GM23338 (cell line): ENCODE measurements around the gene B4GALT1. TPM values are rescaled to one million over a fixed set of nuclear protein-coding genes. Genes with fewer than 3 reads are reported as not detected.

ENCODE experiments used
- ATAC-seq: fragments of 200-7000 bp; cut with Tn5 transposase; 3 replicates; pipeline ENCODE4 v1.9.1; 2020
- DNase-seq: peaks from one replicate; pipeline ENCODE4 v3.0.0-alpha.2; 2015; ENCODE audit warnings: low spot score
- H2AFZ ChIP-seq: fragments of 200-600 bp; sonication (generic); 2 replicates; pipeline ENCODE4 v1.8.0; 2016; ENCODE audit warnings: antibody characterized with exemption, mild to moderate bottlenecking, moderate library complexity
- H3F3A ChIP-seq: fragments of 200-600 bp; sonication (generic); replicated peaks from 2 replicates; pipeline ENCODE4 v1.8.0; 2017; ENCODE audit warnings: antibody characterized with exemption, mixed run types, low read depth
- H3K27ac ChIP-seq: fragments of 200-600 bp; sonication (generic); 2 replicates; pipeline ENCODE4 v1.6.1; 2016; ENCODE audit warnings: low read depth
- H3K27me3 ChIP-seq: fragments of 200-600 bp; sonication (generic); 2 replicates; pipeline ENCODE4 v1.8.0; 2016; ENCODE audit warnings: mild to moderate bottlenecking, mixed run types, moderate library complexity; ENCODE audit not compliant: insufficient read depth
- H3K36me3 ChIP-seq: fragments of 200-600 bp; sonication (generic); 2 replicates; pipeline ENCODE4 v1.8.0; 2016; ENCODE audit warnings: mild to moderate bottlenecking; ENCODE audit not compliant: insufficient read depth
- H3K4me1 ChIP-seq: fragments of 200-600 bp; sonication (generic); 2 replicates; pipeline ENCODE4 v1.8.0; 2016; ENCODE audit warnings: mild to moderate bottlenecking, moderate library complexity; ENCODE audit not compliant: insufficient read depth
- H3K4me2 ChIP-seq: fragments of 200-600 bp; sonication (generic); 2 replicates; pipeline ENCODE4 v1.7.1; 2017; ENCODE audit warnings: mixed run types
- H3K4me3 ChIP-seq: fragments of 200-600 bp; sonication (generic); 2 replicates; pipeline ENCODE4 v1.6.1; 2016; ENCODE audit warnings: mixed run types
- H3K79me2 ChIP-seq: fragments of 200-600 bp; sonication (generic); replicated peaks from 2 replicates; pipeline ENCODE4 v1.8.0; 2017; ENCODE audit warnings: mild to moderate bottlenecking; ENCODE audit not compliant: insufficient read depth
- H3K9me2 ChIP-seq: fragments of 200-600 bp; sonication (generic); 2 replicates; pipeline ENCODE4 v1.8.0; 2017; ENCODE audit not compliant: insufficient read depth
- H4K20me1 ChIP-seq: fragments of 200-600 bp; sonication (generic); replicated peaks from 2 replicates; pipeline ENCODE4 v1.8.0; 2017; ENCODE audit warnings: mild to moderate bottlenecking; ENCODE audit not compliant: insufficient read depth
- H3K27ac Mint-ChIP-seq: 2 replicates; pipeline ENCODE4 v1.8.0; 2020; ENCODE audit warnings: inconsistent platforms, mild to moderate bottlenecking, moderate library complexity, mixed read lengths
- H3K27me3 Mint-ChIP-seq: 3 replicates; pipeline ENCODE4 v1.8.0; 2022; ENCODE audit warnings: low read depth, mild to moderate bottlenecking, moderate library complexity, mixed read lengths, inconsistent platforms; ENCODE audit not compliant: insufficient read depth, poor library complexity
- H3K36me3 Mint-ChIP-seq: 3 replicates; pipeline ENCODE4 v1.8.0; 2021; ENCODE audit warnings: low read depth, mild to moderate bottlenecking, inconsistent platforms, moderate library complexity, mixed read lengths
- H3K4me1 Mint-ChIP-seq: 3 replicates; pipeline ENCODE4 v1.8.0; 2020; ENCODE audit warnings: mild to moderate bottlenecking, inconsistent platforms, mixed read lengths
- H3K4me3 Mint-ChIP-seq: 3 replicates; pipeline ENCODE4 v1.8.0; 2021; ENCODE audit warnings: moderate library complexity, mild to moderate bottlenecking, inconsistent platforms, mixed read lengths
- H3K9me3 Mint-ChIP-seq: 3 replicates; pipeline ENCODE4 v1.8.0; 2020; ENCODE audit warnings: moderate library complexity, mild to moderate bottlenecking, inconsistent platforms, mixed read lengths
- EZH2 ChIP-seq: fragments of 200-600 bp; sonication (generic); IDR thresholded peaks from one replicate; pipeline ENCODE4 v1.8.0; 2017; ENCODE audit warnings: antibody characterized with exemption, mild to moderate bottlenecking, low read depth; ENCODE audit not compliant: unreplicated experiment
- EZH2phosphoT487 ChIP-seq: fragments of 200-600 bp; sonication (generic); IDR thresholded peaks from one replicate; pipeline ENCODE4 v1.8.1; 2018; ENCODE audit warnings: antibody characterized with exemption; ENCODE audit not compliant: unreplicated experiment
- NANOG ChIP-seq: IDR thresholded peaks from 2 replicates; pipeline ENCODE4 v1.6.1; 2016; ENCODE audit warnings: antibody characterized with exemption, borderline replicate concordance
- POLR2AphosphoS5 ChIP-seq: IDR thresholded peaks from 2 replicates; pipeline ENCODE4 v1.6.1; 2016; ENCODE audit warnings: antibody characterized with exemption, low read depth
- STAT1 ChIP-seq: IDR thresholded peaks from one replicate; pipeline ENCODE4 v1.6.1; 2016; ENCODE audit warnings: antibody characterized with exemption; ENCODE audit not compliant: unreplicated experiment
- ZNF331 ChIP-seq: fragments of 250-450 bp; sonication (Bioruptor Pico); IDR thresholded peaks from 2 replicates; pipeline ENCODE4 v1.5.0; 2020; ENCODE audit warnings: low read depth, mild to moderate bottlenecking, moderate library complexity
- polyA plus RNA-seq: library from polyadenylated mRNA; unstranded; fragments of >200 nt; fragmentation: Nextera tagmentation; extraction: Ambion mirVana; gene quantifications from 2 replicates; pipeline ENCODE4 v1.2.1, GENCODE V29; 2016
- total RNA-seq: library from RNA; depleted of rRNA; stranded (reverse); fragments of >200 nt; shearing (Covaris generic); gene quantifications from 2 replicates; pipeline ENCODE4 v1.2.3, GENCODE V29; 2014
- TF ChIP-seq, protein P1 (sequence below), 2 experiments: fragments of 200-600 bp in 1 of 2; sonication (generic) in 1 of 2; conservative IDR thresholded peaks; 2 replicates each; pipeline versions ENCODE4 v1.5.1 to v1.6.1; 2016 to 2017; ENCODE audit warnings: antibody characterized with exemption in 2 of 2, low read depth in 2 of 2, mild to moderate bottlenecking in 2 of 2, moderate library complexity in 1 of 2
- TF ChIP-seq, protein P2 (sequence below): IDR thresholded peaks from 2 replicates; pipeline ENCODE4 v1.6.1; 2016; ENCODE audit warnings: antibody characterized with exemption
- TF ChIP-seq, protein P3 (sequence below): IDR thresholded peaks from one replicate; pipeline ENCODE4 v1.6.1; 2018; ENCODE audit warnings: antibody characterized with exemption; ENCODE audit not compliant: unreplicated experiment

Gene B4GALT1
- total and polyA plus RNA-seq, 2 experiments from 2014 or later, result 6.3 to 15.8 TPM

DNA sequence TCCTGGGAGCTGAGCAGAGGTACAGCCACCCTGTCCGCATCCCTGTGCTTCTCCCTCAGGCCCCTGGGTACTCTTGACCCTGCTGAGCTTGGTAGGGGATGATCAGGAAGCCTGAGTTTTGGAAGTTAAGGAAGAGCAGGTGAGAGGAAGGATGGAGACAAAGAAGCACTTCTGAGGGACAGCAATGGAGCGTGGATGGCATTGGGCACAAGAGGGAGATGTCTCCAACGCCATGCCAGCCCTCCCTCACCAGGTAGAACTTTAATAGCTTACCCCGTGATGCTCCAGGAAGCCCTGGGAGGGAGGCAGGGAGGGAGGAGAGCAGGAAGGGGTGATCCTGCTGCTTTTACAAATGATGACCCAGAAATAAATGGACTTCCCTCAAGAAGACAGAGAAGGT, 60.8 kb downstream of the B4GALT1 start:
- no peak overlapping the region for H3K4me3 ChIP-seq
- ATAC-seq (no peak), DNase-seq (no peak)
- no peak overlapping the region for H2AFZ ChIP-seq
- H3F3A ChIP-seq, result no peaks in the 10 kb centered on the region; the same call in 1 of the 2 replicates
- Mint-ChIP-seq H3K4me3 (no peak overlapping the region), H3K27ac (no peak overlapping the region), H3K27me3 (peaks cover 5% of the 10 kb centered on the region), H3K9me3 (no peaks in the 10 kb centered on the region), H3K4me1 (peaks cover 29% of the 10 kb centered on the region), H3K36me3 (no peaks in the 10 kb centered on the region)
- H3K4me2 ChIP-seq, result no peak overlapping the region
- H3K9me2 ChIP-seq, result no peaks in the 10 kb centered on the region
- TF ChIP-seq, protein P1, sequence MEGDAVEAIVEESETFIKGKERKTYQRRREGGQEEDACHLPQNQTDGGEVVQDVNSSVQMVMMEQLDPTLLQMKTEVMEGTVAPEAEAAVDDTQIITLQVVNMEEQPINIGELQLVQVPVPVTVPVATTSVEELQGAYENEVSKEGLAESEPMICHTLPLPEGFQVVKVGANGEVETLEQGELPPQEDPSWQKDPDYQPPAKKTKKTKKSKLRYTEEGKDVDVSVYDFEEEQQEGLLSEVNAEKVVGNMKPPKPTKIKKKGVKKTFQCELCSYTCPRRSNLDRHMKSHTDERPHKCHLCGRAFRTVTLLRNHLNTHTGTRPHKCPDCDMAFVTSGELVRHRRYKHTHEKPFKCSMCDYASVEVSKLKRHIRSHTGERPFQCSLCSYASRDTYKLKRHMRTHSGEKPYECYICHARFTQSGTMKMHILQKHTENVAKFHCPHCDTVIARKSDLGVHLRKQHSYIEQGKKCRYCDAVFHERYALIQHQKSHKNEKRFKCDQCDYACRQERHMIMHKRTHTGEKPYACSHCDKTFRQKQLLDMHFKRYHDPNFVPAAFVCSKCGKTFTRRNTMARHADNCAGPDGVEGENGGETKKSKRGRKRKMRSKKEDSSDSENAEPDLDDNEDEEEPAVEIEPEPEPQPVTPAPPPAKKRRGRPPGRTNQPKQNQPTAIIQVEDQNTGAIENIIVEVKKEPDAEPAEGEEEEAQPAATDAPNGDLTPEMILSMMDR (conservative IDR thresholded peaks at IDR 0.05; ENCODE audit: low read depth in 2 of 2), result no peak
- no peak for TF ChIP-seq EZH2
- no peaks in the 10 kb centered on the region; the same call in 1 of the 2 replicates for H4K20me1 ChIP-seq
- H3K27me3 ChIP-seq, result no peaks in the 10 kb centered on the region
- no peaks in the 10 kb centered on the region for H3K36me3 ChIP-seq
- no peak overlapping the region for H3K27ac ChIP-seq
- H3K79me2 ChIP-seq, result no peaks in the 10 kb centered on the region
- peaks cover 5% of the 10 kb centered on the region; the same call in 1 of the 2 replicates for H3K4me1 ChIP-seq

DNA sequence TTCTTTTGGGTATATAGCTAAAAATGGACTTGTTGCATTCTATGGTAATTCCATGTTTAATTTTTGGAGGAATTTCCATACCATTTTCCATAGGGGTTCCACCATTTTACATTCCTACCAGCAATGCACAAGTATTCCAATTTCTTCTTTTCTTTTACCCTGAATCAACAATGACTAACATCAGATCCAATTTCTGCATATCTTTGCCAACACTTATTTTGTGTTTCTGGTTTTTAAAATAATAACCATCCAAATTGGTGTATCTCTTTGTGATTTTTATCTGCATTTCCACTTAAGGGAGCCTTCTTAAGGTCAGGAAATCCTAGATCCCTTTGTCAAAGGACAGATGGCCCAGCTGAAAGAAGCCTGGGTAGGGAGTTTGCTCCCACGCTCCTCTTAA, 61.2 kb downstream of the B4GALT1 start:
- Histone ChIP-seq H3K79me2 (no peaks in the 10 kb centered on the region), H3K9me2 (no peaks in the 10 kb centered on the region), H3K4me2 (no peak overlapping the region), H3K4me3 (no peak overlapping the region), H3K36me3 (no peaks in the 10 kb centered on the region), H3K4me1 (peaks cover 5% of the 10 kb centered on the region; the same call in 1 of the 2 replicates), H3K27me3 (no peaks in the 10 kb centered on the region), H3K27ac (no peak overlapping the region), H4K20me1 (no peaks in the 10 kb centered on the region), H3F3A (no peaks in the 10 kb centered on the region; the same call in 1 of the 2 replicates), H2AFZ (no peak overlapping the region)
- H3K36me3 Mint-ChIP-seq, result no peaks in the 10 kb centered on the region
- H3K27ac Mint-ChIP-seq, result no peak overlapping the region
- no peak overlapping the region for H3K4me3 Mint-ChIP-seq
- H3K27me3 Mint-ChIP-seq, result peaks cover 5% of the 10 kb centered on the region
- peaks cover 25% of the 10 kb centered on the region for H3K4me1 Mint-ChIP-seq
- DNase-seq, result no peak
- no peak for ATAC-seq
- H3K9me3 Mint-ChIP-seq, result no peaks in the 10 kb centered on the region
- TF ChIP-seq NANOG (no peak), STAT1 (no peak), EZH2phosphoT487 (no peak), POLR2AphosphoS5 (no peak), ZNF331 (CRISPR knock-in tag) (no peak), EZH2 (no peak)
- TF ChIP-seq, protein P1 (conservative IDR thresholded peaks at IDR 0.05; ENCODE audit: low read depth in 2 of 2), result no peak
- TF ChIP-seq, protein P2, sequence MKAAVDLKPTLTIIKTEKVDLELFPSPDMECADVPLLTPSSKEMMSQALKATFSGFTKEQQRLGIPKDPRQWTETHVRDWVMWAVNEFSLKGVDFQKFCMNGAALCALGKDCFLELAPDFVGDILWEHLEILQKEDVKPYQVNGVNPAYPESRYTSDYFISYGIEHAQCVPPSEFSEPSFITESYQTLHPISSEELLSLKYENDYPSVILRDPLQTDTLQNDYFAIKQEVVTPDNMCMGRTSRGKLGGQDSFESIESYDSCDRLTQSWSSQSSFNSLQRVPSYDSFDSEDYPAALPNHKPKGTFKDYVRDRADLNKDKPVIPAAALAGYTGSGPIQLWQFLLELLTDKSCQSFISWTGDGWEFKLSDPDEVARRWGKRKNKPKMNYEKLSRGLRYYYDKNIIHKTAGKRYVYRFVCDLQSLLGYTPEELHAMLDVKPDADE, result no peak
- TF ChIP-seq, protein P3, sequence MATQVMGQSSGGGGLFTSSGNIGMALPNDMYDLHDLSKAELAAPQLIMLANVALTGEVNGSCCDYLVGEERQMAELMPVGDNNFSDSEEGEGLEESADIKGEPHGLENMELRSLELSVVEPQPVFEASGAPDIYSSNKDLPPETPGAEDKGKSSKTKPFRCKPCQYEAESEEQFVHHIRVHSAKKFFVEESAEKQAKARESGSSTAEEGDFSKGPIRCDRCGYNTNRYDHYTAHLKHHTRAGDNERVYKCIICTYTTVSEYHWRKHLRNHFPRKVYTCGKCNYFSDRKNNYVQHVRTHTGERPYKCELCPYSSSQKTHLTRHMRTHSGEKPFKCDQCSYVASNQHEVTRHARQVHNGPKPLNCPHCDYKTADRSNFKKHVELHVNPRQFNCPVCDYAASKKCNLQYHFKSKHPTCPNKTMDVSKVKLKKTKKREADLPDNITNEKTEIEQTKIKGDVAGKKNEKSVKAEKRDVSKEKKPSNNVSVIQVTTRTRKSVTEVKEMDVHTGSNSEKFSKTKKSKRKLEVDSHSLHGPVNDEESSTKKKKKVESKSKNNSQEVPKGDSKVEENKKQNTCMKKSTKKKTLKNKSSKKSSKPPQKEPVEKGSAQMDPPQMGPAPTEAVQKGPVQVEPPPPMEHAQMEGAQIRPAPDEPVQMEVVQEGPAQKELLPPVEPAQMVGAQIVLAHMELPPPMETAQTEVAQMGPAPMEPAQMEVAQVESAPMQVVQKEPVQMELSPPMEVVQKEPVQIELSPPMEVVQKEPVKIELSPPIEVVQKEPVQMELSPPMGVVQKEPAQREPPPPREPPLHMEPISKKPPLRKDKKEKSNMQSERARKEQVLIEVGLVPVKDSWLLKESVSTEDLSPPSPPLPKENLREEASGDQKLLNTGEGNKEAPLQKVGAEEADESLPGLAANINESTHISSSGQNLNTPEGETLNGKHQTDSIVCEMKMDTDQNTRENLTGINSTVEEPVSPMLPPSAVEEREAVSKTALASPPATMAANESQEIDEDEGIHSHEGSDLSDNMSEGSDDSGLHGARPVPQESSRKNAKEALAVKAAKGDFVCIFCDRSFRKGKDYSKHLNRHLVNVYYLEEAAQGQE, result no peak
